GM21367 (cell line): ENCODE results near the gene TMX2.
"Not testable (repeated sequence)": the region's sequence is repeated elsewhere in the genome, so short reads cannot be mapped to it uniquely, and the experiment has no call there.

Experiments used
- ATAC-seq: cut with Tn5 transposase; IDR thresholded peaks from one replicate; pipeline ENCODE4 v1.9.1; 2021; ENCODE audit not compliant: unreplicated experiment

The TMX2 gene, protein sequence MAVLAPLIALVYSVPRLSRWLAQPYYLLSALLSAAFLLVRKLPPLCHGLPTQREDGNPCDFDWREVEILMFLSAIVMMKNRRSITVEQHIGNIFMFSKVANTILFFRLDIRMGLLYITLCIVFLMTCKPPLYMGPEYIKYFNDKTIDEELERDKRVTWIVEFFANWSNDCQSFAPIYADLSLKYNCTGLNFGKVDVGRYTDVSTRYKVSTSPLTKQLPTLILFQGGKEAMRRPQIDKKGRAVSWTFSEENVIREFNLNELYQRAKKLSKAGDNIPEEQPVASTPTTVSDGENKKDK

DNA sequence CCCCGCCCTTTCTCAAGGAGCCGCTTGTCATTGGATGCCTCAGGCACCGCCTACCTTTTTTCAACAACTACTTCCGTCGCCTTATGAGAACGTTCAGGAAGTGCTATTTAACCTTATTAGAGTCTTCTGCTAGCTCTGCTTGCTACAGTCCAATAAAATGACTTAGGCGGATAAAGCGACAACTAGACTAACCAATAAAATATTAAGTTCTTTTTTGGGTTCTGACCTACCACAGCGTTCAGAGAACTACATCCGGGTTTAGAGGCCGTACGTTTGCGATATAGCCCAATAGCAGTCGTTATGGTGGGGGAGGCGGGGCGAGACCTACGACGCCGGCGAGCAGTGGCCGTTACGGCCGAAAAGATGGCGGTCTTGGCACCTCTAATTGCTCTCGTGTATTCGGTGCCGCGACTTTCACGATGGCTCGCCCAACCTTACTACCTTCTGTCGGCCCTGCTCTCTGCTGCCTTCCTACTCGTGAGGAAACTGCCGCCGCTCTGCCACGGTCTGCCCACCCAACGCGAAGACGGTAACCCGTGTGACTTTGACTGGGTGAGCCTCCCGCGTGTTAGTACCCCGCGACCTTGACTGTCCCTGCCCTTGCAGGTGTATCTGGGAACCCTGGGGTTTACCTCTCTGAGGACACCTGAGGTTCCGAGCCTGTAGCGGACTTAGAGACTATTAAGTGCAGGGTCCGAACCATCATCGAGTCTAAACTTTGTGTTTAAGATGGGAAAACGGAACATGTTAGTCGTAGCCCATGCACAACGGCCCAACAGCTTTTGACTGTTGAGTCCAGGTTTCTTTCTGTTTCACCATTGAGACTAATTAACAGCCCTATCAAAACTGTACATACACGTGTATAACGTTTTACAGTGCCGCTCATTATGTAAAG is at the start of gene TMX2:
TSS of gene TMX2 (plus strand) at position 338 of the 895 bp plus-strand sequence. CDS start at position 364, 26 bp downstream.
- ATAC-seq = peak; percentile 92

DNA sequence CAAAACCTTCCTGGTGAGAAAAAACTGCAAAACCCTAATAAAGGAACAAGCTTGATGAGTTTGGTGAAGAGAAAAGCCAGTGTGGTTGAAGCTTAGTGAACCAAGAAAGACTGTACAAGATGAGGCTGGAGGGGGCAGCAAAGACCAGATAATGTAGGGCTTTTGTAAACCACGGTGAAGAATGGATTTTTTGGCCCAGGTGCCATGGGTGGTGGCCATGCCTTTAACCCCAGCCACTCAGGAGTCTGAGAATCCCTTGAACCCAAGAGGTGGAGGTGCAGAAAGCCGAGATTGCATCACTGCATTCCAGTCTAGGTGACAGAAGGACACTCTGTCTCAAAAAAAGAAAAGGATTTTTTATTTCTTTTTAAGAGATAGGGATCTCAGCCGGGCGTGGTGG is 49.5 kb upstream of the TMX2 start:
- no peak for ATAC-seq

DNA sequence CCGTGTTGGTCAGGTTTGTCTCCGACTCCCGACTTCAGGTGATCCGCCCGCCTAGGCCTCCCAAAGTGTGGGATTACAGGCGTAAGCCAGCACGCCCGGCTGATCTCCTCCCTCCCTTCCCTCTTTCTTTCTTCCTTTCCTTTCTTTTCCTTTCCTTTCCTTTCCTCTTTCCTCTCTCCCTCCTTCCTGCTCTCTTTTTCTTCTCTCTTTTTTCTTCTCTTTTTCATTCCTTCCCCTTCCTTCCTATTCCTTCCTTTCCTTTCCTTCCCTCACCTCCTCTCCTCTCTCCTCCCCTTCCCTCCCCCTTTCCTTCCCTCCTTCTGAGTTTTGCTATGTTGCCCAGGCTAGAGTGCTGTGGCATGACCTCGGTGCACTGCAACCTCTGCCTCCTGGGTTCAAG is 48.4 kb upstream of the TMX2 start:
- ATAC-seq = no peak

DNA sequence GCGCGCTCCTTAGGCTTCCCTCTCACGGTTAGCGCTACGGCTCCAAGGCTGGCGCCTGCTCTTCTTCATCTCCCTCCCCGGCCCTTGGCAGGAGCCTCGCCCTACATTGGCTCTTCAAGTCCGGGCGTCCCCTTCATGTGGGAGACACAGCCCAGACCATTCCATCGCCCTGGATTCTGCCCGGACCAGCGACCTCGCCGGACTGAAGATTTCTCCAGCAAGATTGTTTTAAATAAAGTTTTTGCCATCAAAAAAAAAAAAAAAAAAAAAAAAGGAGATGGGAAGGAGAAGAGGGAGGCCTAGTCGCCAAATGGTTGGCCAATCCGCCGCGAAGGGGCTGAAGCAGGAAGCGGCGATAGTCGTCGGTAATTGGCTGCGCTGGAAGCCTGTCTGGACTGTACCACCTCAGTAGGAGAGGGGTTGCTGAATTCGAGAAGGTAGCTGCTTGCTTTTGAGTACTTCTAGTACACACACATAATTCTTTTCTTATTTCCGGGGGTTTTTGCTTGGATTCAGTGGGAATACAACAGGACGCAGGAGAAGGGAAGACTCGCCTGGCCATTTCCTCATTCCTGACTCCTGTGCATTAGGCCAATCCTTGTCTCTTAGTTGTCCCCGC is 45.2 kb upstream of the TMX2 start:
- ATAC-seq = peak; percentile 55

DNA sequence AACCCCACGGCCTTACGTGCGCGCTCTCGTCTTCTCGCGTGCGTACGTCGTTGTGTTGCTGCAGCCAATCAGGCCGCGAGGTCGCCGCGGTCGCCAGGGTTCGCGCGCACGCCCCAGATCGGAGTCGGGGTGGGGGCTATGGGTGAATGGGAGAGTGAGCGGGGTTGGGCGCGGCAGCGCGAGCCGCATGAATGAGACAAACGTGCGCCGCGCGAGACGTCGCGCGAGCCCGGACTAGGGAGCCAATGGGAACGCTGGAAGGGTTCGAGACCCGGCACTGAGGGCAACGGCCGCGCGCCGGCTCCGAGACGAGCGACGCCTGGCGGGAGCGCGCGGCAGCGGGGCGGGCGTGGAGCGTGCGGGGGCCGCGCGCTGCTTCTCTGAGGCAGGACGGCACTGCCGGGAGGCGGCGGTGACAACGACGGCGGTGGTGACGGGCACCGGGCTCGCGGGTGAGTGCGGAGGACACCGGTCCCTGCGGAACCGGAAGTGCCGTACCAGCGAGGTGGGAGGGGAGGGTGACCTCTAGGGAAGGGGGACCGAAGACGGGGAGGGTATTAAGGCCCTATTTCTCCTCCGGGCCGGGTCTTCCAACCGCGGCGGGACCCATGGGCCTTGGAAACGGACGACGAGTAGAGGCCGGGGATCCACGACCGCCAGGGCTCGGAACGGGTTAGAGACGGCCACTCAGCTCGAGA is 44.5 kb upstream of the TMX2 start, which contains the start of gene ZDHHC5:
TSS of gene ZDHHC5 (plus strand) at position 379 of the 698 bp plus-strand sequence. CDS start 4,977 bp downstream, outside the sequence.
- ATAC-seq = peak; percentile 83

DNA sequence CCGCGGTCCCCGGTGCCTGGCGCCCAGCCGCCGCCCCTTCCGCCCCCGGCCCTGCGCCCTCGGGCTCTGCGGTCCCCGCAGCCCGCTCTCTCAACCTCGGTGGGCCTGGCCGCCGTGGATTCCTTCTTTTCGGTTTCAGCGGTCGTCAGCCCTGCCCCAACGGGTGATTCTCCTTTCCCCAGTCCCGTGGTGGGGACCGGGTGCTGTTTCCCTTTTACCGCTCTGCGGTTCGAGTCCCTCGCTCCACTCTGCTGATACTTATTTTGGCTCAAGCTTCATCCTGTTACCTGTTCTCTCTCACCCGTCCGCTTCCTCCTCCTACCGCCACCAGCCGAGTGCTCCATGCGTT is 44.0 kb upstream of the TMX2 start:
- peak; percentile 4 for ATAC-seq

DNA sequence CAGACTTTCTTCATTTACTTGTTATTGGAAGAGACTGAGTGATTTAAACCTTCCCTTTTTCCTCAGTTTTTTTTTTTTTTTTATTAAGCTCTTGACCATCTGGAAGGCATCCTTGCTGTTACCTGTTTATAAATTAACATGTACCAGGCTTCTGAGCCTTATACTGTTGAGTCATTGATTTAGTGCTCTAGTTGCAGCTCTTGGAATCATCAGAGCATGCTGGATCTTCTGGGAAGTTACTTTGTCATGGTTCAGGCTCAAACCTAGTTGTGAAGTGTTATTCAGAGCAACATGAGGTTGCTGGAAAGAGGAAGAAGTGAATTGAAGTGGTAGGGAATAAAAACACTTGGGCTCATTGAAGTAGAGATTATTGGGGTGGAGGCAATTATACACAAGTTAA is 38.1 kb upstream of the TMX2 start:
- no peak for ATAC-seq

DNA sequence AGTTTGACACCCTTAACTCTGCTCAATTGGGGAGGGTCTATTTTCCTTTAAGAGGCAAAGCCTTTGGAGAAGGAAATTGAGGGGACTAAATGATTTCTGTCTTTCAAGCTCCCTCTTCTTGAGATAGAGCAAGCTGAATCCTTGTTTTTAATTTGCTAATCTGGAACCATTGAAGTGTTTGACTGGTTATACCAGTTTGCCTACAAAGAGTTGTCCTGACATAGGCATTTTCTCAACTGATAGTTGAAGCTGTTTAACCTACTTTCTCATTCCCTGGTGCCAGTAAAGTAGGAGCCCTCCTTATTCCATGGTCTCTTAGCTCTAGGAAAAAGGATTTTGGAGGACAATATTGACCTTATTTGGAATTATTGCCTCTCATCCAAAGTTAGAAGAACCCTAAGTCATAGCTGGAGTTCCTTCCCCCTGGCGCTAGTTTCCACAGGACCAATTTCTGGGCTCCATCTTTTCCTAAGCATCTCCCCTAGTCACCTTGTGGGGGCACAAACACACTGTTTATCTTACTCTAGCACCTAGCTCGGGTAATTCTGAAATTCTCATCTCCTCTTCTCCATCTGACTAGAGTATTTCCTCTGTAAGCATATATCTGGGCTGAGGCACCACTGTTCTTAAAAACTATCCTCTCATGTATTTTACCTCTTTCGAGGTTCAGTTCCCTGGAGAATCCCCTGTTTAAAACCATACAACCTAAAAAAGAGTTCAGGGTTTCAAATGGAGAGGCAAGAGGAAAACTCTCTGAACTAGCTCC is 37.0 kb upstream of the TMX2 start:
- ATAC-seq = no peak

DNA sequence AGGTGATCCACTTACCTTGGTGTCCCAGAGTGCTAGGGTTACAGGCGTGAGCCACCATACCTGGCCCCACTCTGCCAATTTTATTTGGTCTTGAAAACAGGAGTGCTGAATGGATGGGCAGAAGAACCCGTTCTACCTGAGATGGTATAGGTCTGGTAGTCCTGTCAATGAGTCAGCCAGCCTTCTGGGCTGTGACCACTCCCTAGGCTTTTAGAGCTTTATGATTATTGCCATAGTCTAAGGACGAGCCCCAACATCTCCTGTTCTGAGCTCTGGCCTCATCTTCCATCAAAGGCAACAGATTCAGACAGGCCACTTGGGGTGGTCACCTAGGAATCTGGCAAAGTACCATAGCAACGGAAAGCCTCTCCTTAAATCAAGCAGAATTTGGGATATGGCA is 33.0 kb upstream of the TMX2 start:
- no peak for ATAC-seq

DNA sequence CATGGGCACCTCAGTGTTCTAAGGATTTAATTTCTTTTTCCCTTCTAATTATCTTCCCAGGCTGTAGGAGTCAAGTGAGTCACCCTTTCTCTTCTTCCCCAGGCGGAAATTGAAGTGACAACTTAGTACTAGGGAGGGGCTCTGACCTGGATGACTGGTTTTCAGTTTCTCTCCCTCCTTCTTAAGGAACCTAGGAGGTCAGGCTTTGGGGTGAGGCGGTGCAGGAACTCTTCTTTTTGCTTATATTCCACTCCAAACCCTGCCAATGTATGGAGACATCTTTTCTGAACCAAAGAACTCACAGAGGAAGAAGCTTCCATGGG is 31.9 kb upstream of the TMX2 start:
- ATAC-seq = no peak

DNA sequence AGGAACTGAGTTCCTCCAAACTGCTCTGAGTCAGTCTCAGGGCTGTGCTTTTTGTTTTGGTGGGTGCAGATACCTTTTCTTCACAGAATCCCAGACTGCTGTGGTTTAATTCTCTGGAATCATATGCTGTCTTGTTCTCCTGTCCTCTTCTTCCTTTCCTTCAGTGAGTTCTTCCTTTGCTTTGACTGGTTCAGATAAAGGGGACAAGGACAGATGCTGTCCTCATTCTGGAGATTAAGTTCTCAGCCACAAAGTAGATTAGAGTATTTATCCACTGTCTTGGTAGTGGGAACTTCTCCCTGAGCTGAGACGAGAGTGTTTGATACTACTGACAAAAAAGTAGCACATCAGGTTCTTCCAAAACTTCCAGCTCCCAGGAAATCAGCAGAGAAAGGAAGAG is 31.2 kb upstream of the TMX2 start:
- ATAC-seq = no peak

DNA sequence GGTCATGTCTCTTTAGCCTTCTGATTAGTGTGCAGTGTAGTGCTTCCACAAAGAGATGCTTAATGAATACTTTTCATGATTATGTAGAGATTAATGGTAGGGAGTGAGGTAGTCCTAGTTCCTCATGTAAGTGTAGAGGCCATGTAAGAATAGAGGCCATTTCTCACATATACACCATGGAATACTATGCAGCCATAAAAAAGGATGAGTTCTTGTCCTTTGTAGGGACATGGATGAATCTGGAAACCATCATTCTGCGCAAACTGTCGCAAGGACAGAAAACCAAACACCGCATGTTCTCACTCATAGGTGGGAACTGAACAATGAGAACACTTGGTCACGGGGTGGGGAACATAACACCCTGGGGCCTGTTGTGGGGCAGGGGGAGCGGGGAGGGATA is 21.9 kb upstream of the TMX2 start:
- ATAC-seq = not testable (repeated sequence)

DNA sequence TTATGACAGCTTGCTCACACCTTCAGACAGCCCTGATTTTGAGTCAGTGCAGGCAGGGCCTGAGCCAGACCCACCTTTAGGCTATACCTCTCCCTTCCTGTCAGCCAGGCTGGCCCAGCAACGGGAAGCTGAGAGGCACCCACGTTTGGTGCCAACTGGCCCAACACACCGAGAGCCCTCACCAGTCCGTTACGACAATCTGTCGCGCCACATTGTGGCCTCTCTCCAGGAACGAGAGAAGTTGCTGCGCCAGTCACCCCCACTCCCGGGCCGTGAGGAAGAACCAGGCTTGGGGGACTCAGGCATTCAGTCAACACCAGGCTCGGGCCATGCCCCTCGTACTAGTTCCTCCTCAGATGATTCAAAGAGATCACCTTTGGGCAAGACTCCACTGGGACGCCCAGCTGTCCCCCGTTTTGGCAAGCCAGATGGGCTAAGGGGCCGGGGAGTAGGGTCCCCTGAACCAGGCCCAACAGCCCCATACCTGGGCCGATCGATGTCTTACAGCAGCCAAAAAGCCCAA is 13.5 kb upstream of the TMX2 start:
- ATAC-seq = no peak

DNA sequence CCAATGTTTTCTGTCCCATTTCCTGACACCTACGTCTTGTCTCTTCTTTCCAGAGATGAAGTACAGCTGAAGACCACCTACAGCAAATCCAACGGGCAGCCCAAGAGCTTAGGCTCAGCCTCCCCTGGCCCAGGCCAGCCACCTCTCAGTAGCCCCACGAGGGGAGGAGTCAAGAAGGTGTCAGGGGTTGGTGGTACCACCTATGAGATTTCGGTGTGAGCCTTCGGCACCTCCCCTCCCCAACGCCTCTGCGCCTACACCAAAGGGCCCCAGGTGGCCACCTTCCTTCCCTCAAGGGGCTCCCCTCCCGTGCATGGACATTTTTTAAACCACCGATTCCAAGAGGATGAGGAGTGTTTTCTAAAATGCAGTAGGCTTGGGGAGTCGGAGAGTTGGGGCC is 12.6 kb upstream of the TMX2 start:
- no peak for ATAC-seq

DNA sequence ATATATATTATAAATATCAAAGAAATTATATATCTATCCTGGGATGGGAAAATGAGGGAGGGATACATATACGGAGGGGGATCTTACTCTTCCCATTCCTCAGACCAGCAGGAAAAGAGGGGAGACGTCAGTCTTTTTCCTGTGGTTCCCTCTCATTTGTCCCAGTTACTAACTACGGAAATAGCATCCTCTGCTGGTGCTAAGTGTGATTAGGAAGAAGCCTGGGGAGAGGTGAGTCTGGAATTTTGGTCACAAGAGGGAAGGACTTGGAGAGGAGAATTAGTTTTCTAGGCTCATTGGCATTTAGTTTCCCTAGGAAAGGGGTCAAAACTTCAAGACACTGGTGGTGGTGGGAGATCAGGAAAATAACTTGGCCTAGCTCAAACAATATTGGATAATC is 12.0 kb upstream of the TMX2 start:
- ATAC-seq = no peak

DNA sequence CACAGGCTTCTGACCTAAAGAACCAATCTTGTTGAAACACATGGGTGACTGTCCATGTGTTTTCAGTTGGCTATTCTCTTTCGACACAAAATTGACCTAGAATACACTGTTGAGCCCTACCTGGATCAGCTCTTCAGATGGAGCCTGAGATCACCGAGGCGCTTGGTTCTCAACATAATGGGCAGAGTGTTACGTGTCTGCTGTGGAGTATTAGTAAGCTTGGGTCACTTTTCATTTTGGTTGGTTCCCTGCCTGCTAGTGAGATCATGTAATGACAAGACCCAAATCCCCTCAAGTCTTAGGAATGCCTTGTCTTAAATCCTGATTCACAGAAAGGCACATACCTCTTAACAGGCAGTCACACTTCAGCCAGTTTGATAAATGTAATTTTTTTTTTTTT is 9.1 kb upstream of the TMX2 start:
- no peak for ATAC-seq

DNA sequence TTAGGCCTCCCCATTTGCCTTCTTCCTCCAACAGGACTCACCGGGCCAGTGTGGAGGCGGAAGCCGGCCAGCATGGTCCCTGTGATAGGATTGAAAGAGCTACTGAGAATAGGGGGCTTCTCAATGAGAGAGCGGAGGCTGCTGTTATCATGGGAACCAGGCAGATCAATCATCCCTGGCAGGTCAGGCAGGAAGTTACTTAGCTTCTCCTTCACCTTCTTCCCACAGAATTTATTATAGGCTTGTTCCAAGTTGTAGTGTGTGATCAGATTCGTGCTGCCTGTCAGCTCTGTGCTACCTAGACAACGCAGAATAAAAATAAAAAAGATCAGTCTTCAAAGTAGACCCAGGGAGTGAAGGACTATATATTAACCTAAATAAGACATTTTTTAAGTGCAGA is 7.5 kb upstream of the TMX2 start:
- no peak for ATAC-seq

DNA sequence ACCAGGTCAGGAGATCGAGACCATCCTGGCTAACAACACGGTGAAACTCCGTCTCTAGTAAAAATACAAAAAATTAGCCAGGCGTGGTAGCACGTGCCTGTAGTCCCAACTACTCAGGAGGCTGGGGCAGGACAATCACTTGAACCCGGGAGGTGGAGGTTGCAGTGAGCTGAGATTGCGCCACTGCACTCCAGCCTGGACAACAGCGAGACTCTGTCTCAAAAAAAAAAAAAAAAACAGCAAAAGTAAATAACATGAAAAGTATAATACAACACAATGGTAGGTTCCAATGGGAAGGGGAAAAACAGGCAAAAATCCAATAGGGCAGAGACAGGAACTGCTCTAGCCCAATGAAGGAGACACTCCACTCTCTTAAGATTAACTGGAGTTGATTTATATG is 7.0 kb upstream of the TMX2 start:
- not testable (repeated sequence) for ATAC-seq

DNA sequence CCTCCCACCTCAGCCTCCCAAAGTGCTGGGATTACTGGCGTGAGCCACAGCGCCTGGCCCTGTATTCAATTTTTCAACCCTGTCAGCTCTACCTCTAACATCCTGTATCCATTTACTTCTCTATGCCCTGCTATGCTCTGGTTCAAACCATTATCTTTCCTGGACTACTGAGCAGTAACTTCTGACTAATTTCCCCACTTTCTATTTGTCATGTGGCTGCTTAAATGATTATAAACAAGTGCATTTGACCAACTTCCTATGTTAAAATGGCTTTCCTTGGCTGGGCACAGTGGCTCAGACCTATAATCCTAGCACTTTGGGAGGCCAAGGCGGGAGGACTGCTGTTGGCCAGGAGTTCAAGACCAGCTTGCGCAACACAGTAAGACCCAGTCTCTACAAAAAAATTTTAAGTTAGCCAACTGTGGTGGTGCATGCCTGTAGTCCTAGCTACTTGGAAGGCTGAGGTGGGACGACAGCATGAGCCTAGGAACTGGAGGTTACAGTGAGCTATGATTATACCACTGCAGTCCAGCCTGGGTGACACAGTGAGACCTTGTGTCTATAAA is 2.5 kb upstream of the TMX2 start:
- ATAC-seq = no peak
